Mammary epithelial cell (primary cell): ENCODE data around the gene SPATA2.

Source experiments
- EZH2 ChIP-seq: IDR thresholded peaks from 2 replicates; pipeline ENCODE4 v1.6.1; 2012; ENCODE audit warnings: low read length, inconsistent platforms, borderline replicate concordance
- TF ChIP-seq, protein P1 (sequence below), 2 donors: IDR thresholded peaks in 1 of 2; conservative IDR thresholded peaks in 1 of 2; 2 replicates each; pipeline ENCODE4 v1.5.1; 2011 to 2012; ENCODE audit warnings: inconsistent platforms in 2 of 2, low read length in 2 of 2, mild to moderate bottlenecking in 2 of 2, control low read depth in 1 of 2, low read depth in 1 of 2; ENCODE audit not compliant: insufficient read depth in 1 of 2; ENCODE audit errors: extremely low read depth in 1 of 2

DNA sequence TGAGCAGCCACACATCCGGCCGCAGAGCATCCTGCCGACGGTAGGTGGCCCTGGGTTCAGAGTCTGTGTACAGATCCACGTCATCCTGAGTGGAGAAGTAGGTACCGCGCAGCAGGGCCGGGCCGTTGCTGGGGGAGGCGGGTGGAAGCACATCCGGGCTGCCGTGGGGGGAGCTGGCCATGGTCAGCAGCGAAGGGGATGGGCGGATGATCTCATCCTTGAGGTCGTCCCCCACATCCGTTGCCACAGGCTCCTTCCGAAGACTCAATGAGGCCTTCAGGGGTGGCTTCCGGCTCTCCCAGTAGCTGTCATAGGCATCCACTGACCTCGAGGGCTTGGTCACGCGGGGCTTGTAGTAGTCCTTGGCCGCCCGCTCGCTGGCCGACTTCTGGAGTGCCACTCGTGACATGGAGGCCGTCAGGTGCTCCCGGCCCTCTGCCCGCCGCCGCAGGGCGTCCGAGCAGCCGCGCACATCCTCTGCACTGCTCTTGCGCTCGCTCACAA lies 9.2 kb downstream of the SPATA2 start:
- TF ChIP-seq, protein P1, sequence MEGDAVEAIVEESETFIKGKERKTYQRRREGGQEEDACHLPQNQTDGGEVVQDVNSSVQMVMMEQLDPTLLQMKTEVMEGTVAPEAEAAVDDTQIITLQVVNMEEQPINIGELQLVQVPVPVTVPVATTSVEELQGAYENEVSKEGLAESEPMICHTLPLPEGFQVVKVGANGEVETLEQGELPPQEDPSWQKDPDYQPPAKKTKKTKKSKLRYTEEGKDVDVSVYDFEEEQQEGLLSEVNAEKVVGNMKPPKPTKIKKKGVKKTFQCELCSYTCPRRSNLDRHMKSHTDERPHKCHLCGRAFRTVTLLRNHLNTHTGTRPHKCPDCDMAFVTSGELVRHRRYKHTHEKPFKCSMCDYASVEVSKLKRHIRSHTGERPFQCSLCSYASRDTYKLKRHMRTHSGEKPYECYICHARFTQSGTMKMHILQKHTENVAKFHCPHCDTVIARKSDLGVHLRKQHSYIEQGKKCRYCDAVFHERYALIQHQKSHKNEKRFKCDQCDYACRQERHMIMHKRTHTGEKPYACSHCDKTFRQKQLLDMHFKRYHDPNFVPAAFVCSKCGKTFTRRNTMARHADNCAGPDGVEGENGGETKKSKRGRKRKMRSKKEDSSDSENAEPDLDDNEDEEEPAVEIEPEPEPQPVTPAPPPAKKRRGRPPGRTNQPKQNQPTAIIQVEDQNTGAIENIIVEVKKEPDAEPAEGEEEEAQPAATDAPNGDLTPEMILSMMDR (conservative IDR thresholded peaks at IDR 0.05 in 1 of 2, IDR thresholded peaks at IDR 0.05 in 1 of 2; ENCODE audit: extremely low read depth in 1 of 2, insufficient read depth in 1 of 2, low read depth in 1 of 2, low read length in 2 of 2), result no peak
- TF ChIP-seq EZH2, result no peak
